ENCODE measurements around the gene TIMP4.

The TIMP4 gene

GRCh38 chr3:12190832-12191231, 32.1 kb upstream of the TIMP4 start:
- DNase-seq (no peak), ATAC-seq (ENCODE audit: insufficient read depth, low read depth) (no peak)
- no peak overlapping the region for H3K9ac ChIP-seq (ENCODE audit: low read depth, low read length)
- H3K4me3 ChIP-seq (ENCODE audit: low read depth in 1 of 2, low read length in 2 of 2) = no peak overlapping the region
- H3K27ac ChIP-seq (ENCODE audit: low read length) = no peak overlapping the region
- H2AFZ ChIP-seq (ENCODE audit: low read depth, low read length) = no peak overlapping the region
- no peaks in the 10 kb centered on the region for H4K20me1 ChIP-seq (ENCODE audit: insufficient read depth, low read length)
- H3K27me3 ChIP-seq (ENCODE audit: insufficient read depth, low read length, poor library complexity) = no peaks in the 10 kb centered on the region
- H3K36me3 ChIP-seq (ENCODE audit: insufficient read depth, low read length) = no peaks in the 10 kb centered on the region
- TF ChIP-seq EZH2 (IDR thresholded peaks at IDR 0.05; ENCODE audit: borderline replicate concordance, low read depth, low read length, severe bottlenecking) (no peak), CTCF (IDR thresholded peaks at IDR 0.05; ENCODE audit: borderline replicate concordance, extremely low read depth, low read length, poor library complexity, severe bottlenecking) (no peak)
- H3K79me2 ChIP-seq (ENCODE audit: insufficient read depth, low read length) = no peaks in the 10 kb centered on the region
- no peak overlapping the region for H3K4me2 ChIP-seq (ENCODE audit: insufficient read depth, low read length)
- H3K4me1 ChIP-seq (ENCODE audit: insufficient read depth, low read length) = peaks cover 52% of the 10 kb centered on the region
- H3K9me3 ChIP-seq (ENCODE audit: insufficient read depth, low read length, severe bottlenecking) = no peaks in the 10 kb centered on the region

GRCh38 chr3:12190221-12190807, 31.6 kb upstream of the TIMP4 start:
- H4K20me1 ChIP-seq (ENCODE audit: insufficient read depth, low read length) = no peaks in the 10 kb centered on the region
- TF ChIP-seq EZH2 (IDR thresholded peaks at IDR 0.05; ENCODE audit: borderline replicate concordance, low read depth, low read length, severe bottlenecking) (no peak), CTCF (IDR thresholded peaks at IDR 0.05; ENCODE audit: borderline replicate concordance, extremely low read depth, low read length, poor library complexity, severe bottlenecking) (no peak)
- H3K4me2 ChIP-seq (ENCODE audit: insufficient read depth, low read length) = no peak overlapping the region
- H3K4me1 ChIP-seq (ENCODE audit: insufficient read depth, low read length) = peaks cover 54% of the 10 kb centered on the region
- H3K79me2 ChIP-seq (ENCODE audit: insufficient read depth, low read length) = no peaks in the 10 kb centered on the region
- no peaks in the 10 kb centered on the region for H3K27me3 ChIP-seq (ENCODE audit: insufficient read depth, low read length, poor library complexity)
- no peak overlapping the region for H2AFZ ChIP-seq (ENCODE audit: low read depth, low read length)
- H3K36me3 ChIP-seq (ENCODE audit: insufficient read depth, low read length) = no peaks in the 10 kb centered on the region
- H3K9me3 ChIP-seq (ENCODE audit: insufficient read depth, low read length, severe bottlenecking) = no peaks in the 10 kb centered on the region
- DNase-seq = no peak
- ATAC-seq (ENCODE audit: insufficient read depth, low read depth) = no peak
- no peak overlapping the region for H3K27ac ChIP-seq (ENCODE audit: low read length)
- no peak overlapping the region for H3K9ac ChIP-seq (ENCODE audit: low read depth, low read length)
- no peak overlapping the region for H3K4me3 ChIP-seq (ENCODE audit: low read depth in 1 of 2, low read length in 2 of 2)

- Histone ChIP-seq H3K4me3 (ENCODE audit: low read depth in 1 of 2, low read length in 2 of 2) (no peak overlapping the region), H3K4me1 (ENCODE audit: insufficient read depth, low read length) (peaks cover 56% of the 10 kb centered on the region), H3K27me3 (ENCODE audit: insufficient read depth, low read length, poor library complexity) (no peaks in the 10 kb centered on the region), H3K27ac (ENCODE audit: low read length) (peak overlapping the region; percentile 79), H3K79me2 (ENCODE audit: insufficient read depth, low read length) (no peaks in the 10 kb centered on the region), H2AFZ (ENCODE audit: low read depth, low read length) (peak overlapping the region; percentile 20; the same call in 1 of the 2 replicates), H3K9me3 (ENCODE audit: insufficient read depth, low read length, severe bottlenecking) (no peaks in the 10 kb centered on the region), H3K9ac (ENCODE audit: low read depth, low read length) (no peak overlapping the region; the same call in 1 of the 2 replicates), H3K36me3 (ENCODE audit: insufficient read depth, low read length) (no peaks in the 10 kb centered on the region), H3K4me2 (ENCODE audit: insufficient read depth, low read length) (no peak overlapping the region), H4K20me1 (ENCODE audit: insufficient read depth, low read length) (no peaks in the 10 kb centered on the region)
- TF ChIP-seq EZH2 (IDR thresholded peaks at IDR 0.05; ENCODE audit: borderline replicate concordance, low read depth, low read length, severe bottlenecking) (no peak), CTCF (IDR thresholded peaks at IDR 0.05; ENCODE audit: borderline replicate concordance, extremely low read depth, low read length, poor library complexity, severe bottlenecking) (no peak)
- DNase-seq (no peak), ATAC-seq (ENCODE audit: insufficient read depth, low read depth) (no peak)
These were observed 30.1 kb upstream of the TIMP4 start for GRCh38 chr3:12188681-12189287.

Data from DND-41 (cell line).